Heart left ventricle (tissue), 13 donors: ENCODE measurements around the gene DMBT1.

ENCODE experiments used
- POLR2A ChIP-seq, 2 donors: fragments of 450-650 bp; IDR thresholded peaks; one replicate each; pipeline ENCODE4 v1.6.1; 2017; ENCODE audit warnings: antibody characterized with exemption in 2 of 2, mild to moderate bottlenecking in 2 of 2, moderate library complexity in 2 of 2
- TF ChIP-seq, protein P1 (sequence below), 12 donors: fragments of 200-600 bp; sonication (generic) in 4 of 12; IDR thresholded peaks; one replicate each; pipeline versions ENCODE4 v1.5.0 to v1.8.0; 2018 to 2022; ENCODE audit warnings: antibody characterized with exemption in 12 of 12, mild to moderate bottlenecking in 5 of 12
- donor health status: ischemic (EF 13 %, LVEDD 7.1; RV severe dilation, severe dysfunction).
- donor health status: DM: no; HTN: yes; CAD: no.
- donor health status: DM: no; HTN: no; CAD: no.
- donor health status: ischemic (EF 25% LVEDD 6.9; RV normal size, moderate dysfunction).
- donor health status: ischemic (EF 25% LVEDD 5.7; RV mildly dilated, moderate dysfunction).
- donor health status: ischemic (EF 35%, LVEDD 5.7; RV mildly dilated, moderate dysfunction).
- donor health status: nonischemic (EF 11% LVEDD 7.7; RV severe dilation, severe dysfunction).
- donor health status: DM: yes; HTN: yes; CAD: no.
- donor health status: PGD.
- donor health status: ischemic (EF 29% LVEDD 5.4; RV normal size, mild dysfunction).
- donor health status: nonischemic (EF 23%, LVEDD 6.1; RV moderate dilation, normal function).

DNA sequence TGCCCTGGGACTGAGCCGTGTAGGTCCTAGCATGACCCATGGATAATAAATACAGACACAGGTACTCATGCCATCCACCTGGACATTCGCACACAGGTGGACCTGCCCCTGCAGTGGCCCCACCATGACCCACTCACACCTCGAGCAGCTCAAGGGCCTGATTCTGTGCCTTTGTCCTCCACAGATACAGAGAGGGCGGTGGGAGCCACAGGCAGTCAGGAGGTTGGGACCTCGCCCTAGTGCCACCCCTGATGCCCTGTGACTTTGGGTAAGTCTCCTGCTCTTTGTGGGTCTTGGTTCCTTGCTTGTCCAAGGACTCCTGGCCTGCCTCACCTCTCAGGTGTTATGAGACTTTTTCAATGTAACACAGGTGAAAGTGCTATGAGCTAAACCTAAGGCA, 96.2 kb downstream of the DMBT1 start:
- TF ChIP-seq, protein P1, sequence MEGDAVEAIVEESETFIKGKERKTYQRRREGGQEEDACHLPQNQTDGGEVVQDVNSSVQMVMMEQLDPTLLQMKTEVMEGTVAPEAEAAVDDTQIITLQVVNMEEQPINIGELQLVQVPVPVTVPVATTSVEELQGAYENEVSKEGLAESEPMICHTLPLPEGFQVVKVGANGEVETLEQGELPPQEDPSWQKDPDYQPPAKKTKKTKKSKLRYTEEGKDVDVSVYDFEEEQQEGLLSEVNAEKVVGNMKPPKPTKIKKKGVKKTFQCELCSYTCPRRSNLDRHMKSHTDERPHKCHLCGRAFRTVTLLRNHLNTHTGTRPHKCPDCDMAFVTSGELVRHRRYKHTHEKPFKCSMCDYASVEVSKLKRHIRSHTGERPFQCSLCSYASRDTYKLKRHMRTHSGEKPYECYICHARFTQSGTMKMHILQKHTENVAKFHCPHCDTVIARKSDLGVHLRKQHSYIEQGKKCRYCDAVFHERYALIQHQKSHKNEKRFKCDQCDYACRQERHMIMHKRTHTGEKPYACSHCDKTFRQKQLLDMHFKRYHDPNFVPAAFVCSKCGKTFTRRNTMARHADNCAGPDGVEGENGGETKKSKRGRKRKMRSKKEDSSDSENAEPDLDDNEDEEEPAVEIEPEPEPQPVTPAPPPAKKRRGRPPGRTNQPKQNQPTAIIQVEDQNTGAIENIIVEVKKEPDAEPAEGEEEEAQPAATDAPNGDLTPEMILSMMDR (IDR thresholded peaks at IDR 0.05) = no peak
- TF ChIP-seq POLR2A (IDR thresholded peaks at IDR 0.05) = no peak
